HG02610 (cell line): Measurements from ENCODE around the gene SIGLEC7.

Experiments used
- ATAC-seq: cut with Tn5 transposase; IDR thresholded peaks from one replicate; pipeline ENCODE4 v1.9.1; 2021; ENCODE audit warnings: mild to moderate bottlenecking, moderate library complexity; ENCODE audit not compliant: unreplicated experiment

SIGLEC7 gene

GRCh38 chr19:51198641-51199040 lies 56.5 kb downstream of the SIGLEC7 start:
- ATAC-seq: no peak

GRCh38 chr19:51200071-51200666 lies 58.1 kb downstream of the SIGLEC7 start:
- no peak for ATAC-seq

- ATAC-seq: no peak
Measured at GRCh38 chr19:51201712-51202111, 59.6 kb downstream of the SIGLEC7 start.
